Measurements from ENCODE around the gene OBSL1. TPM values are rescaled to one million over a fixed set of nuclear protein-coding genes. Genes with fewer than 3 reads are reported as not detected.

OBSL1 gene
- polyA plus RNA-seq, 3 donors: 0.09 TPM; not detected in 2

DNA sequence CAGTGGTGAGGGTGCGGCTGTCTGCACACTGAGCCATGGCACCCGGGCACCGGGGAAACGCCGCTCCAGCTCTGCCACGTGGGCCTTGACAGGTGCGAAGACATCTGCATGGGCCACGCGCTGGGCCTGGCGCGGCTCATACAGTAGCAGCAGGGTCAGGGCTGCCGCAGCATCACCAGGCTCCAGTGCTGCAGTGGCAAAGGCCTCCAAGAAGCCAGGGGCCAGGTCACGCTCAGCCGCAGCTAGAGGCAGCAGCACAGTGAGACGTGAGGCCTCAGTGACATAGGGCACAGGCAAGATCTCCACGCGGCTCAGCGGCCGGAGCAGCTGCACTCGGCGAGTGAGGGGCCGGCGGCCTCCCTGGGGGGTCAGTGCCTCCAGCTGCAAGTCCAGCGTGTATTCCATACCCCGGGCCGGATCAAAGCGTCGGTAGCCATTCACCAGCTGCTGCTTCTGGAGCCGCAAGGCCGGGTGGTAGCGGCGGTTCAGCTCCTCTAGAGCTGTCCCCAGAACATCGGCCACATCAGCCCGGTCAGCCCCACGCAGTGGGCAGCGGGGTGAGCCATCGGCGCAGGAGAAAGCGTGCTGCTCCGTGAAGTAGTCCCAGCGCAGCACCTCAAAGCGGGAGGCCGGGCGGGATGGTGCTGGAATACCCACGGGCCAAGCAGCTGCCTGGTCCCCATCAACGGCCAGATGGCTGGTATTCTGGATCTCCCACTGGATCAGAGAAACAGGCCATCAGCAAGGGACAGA lies 31.2 kb downstream of the OBSL1 start:
- H3K4me3 Mint-ChIP-seq: no peak overlapping the region
- H3K4me2 ChIP-seq (replicated peaks; ENCODE audit: extremely low read depth, low read length, poor library complexity, severe bottlenecking): no peak overlapping the region

DNA sequence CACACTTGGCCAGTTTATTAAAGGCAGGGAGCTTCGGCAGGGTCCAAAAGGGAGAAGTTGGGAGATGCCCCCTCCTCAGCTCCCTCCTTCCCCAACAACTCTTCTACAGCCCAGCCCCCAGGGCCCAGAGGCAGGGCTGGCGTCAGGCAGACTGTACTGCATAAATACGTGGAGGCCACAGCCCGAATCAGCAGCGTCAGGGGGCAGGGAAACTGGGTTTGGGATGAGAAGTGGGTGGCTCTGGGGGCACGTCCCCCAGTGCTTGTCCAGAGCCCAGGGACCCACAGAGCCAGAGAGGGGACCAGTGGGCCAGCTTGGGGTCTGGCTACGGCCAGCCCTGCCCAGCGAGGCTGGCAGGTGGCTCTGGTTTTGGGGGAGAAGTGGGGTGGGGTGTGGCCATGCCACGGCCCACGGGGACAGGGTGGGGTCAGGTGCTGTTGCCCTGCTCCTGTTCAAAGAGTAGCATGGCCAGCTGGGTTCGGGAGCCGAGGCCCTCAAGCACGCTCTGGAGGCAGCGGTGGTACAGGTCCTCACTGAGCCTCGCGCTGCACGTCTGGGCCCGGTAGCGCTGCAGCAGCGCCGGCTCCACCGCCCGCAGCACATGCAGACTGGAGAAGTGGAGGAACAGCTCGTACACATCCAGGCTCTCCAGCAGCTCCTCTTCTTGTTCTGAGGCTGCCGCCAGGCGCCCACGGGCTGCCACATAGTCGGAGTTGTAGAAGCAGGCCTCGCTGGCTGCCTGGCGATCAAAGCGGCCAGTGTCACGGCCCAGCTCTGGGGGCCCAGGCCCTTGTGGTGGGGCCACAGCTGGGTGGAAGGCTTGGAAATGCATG lies 32.2 kb downstream of the OBSL1 start:
- Mint-ChIP-seq H3K36me3 (no peaks in the 10 kb centered on the region), H3K27me3 (ENCODE audit: low read depth in 3 of 3) (peaks cover 19 to 42% (median 20%) of the 10 kb centered on the region in 3 donors), H3K9me3 (peaks cover 0 to 9% (median 2%) of the 10 kb centered on the region in 7 donors), H3K27ac (no peak overlapping the region), H3K4me3 (no peak overlapping the region), H3K4me1 (peaks cover 5% of the 10 kb centered on the region)
- H3K27me3 ChIP-seq (ENCODE audit: control insufficient read depth in 2 of 2, insufficient read depth in 2 of 2, low read length in 2 of 2): peaks cover 12 to 30% of the 10 kb centered on the region in 2 donors
- no peaks in the 10 kb centered on the region for H3K36me3 ChIP-seq (replicated peaks in 1 of 2; ENCODE audit: control insufficient read depth in 1 of 2, insufficient read depth in 2 of 2, low read length in 2 of 2)
- no peak for DNase-seq
- no peak overlapping the region for H2AFZ ChIP-seq (ENCODE audit: insufficient read depth, low read depth, low read length, poor library complexity, severe bottlenecking)
- intact Hi-C loops (cut with micrococcal nuclease): no loop called here
- H3K27ac ChIP-seq (ENCODE audit: low read depth in 1 of 2, low read length in 2 of 2): no peak overlapping the region
- H3K9ac ChIP-seq (ENCODE audit: insufficient read depth, low read length, poor library complexity, severe bottlenecking): no peak overlapping the region
- H3K4me2 ChIP-seq (replicated peaks; ENCODE audit: extremely low read depth, low read length, poor library complexity, severe bottlenecking): no peak overlapping the region
- H3K4me1 ChIP-seq (ENCODE audit: control insufficient read depth in 1 of 2, insufficient read depth in 2 of 2, low read length in 2 of 2): peaks cover 18 to 24% of the 10 kb centered on the region in 2 donors
- no peak overlapping the region for H3K4me3 ChIP-seq (replicated peaks in 1 of 3; ENCODE audit: low read depth in 2 of 3, low read length in 3 of 3)
- H3K79me2 ChIP-seq (ENCODE audit: insufficient read depth, low read length): no peaks in the 10 kb centered on the region
- TF ChIP-seq, protein P1, sequence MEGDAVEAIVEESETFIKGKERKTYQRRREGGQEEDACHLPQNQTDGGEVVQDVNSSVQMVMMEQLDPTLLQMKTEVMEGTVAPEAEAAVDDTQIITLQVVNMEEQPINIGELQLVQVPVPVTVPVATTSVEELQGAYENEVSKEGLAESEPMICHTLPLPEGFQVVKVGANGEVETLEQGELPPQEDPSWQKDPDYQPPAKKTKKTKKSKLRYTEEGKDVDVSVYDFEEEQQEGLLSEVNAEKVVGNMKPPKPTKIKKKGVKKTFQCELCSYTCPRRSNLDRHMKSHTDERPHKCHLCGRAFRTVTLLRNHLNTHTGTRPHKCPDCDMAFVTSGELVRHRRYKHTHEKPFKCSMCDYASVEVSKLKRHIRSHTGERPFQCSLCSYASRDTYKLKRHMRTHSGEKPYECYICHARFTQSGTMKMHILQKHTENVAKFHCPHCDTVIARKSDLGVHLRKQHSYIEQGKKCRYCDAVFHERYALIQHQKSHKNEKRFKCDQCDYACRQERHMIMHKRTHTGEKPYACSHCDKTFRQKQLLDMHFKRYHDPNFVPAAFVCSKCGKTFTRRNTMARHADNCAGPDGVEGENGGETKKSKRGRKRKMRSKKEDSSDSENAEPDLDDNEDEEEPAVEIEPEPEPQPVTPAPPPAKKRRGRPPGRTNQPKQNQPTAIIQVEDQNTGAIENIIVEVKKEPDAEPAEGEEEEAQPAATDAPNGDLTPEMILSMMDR (IDR thresholded peaks at IDR 0.05): no peak
- WGBS (ENCODE audit: insufficient coverage): 96% methylated on average over 29 of the region's 32 CpGs
- H4K20me1 ChIP-seq (ENCODE audit: insufficient read depth, low read length): no peaks in the 10 kb centered on the region
- H3K9me3 ChIP-seq (replicated peaks in 1 of 2; ENCODE audit: control insufficient read depth in 1 of 2, insufficient read depth in 1 of 2, low read length in 2 of 2): no peaks in the 10 kb centered on the region

More for the DNA sequence above, 31.2 kb downstream of the OBSL1 start:
- 97% methylated on average over 46 of the region's 46 CpGs for WGBS (ENCODE audit: insufficient coverage)
- Histone ChIP-seq H3K4me3 (replicated peaks in 1 of 3; ENCODE audit: low read depth in 2 of 3, low read length in 3 of 3) (no peak overlapping the region), H3K4me1 (ENCODE audit: control insufficient read depth in 1 of 2, insufficient read depth in 2 of 2, low read length in 2 of 2) (peaks cover 21 to 27% of the 10 kb centered on the region in 2 donors), H3K27me3 (ENCODE audit: control insufficient read depth in 2 of 2, insufficient read depth in 2 of 2, low read length in 2 of 2) (peaks cover 20 to 39% of the 10 kb centered on the region in 2 donors), H4K20me1 (ENCODE audit: insufficient read depth, low read length) (no peaks in the 10 kb centered on the region), H3K27ac (ENCODE audit: low read depth in 1 of 2, low read length in 2 of 2) (no peak overlapping the region), H3K9ac (ENCODE audit: insufficient read depth, low read length, poor library complexity, severe bottlenecking) (no peak overlapping the region), H3K36me3 (replicated peaks in 1 of 2; ENCODE audit: control insufficient read depth in 1 of 2, insufficient read depth in 2 of 2, low read length in 2 of 2) (no peaks in the 10 kb centered on the region), H2AFZ (ENCODE audit: insufficient read depth, low read depth, low read length, poor library complexity, severe bottlenecking) (no peak overlapping the region), H3K79me2 (ENCODE audit: insufficient read depth, low read length) (no peaks in the 10 kb centered on the region), H3K9me3 (replicated peaks in 1 of 2; ENCODE audit: control insufficient read depth in 1 of 2, insufficient read depth in 1 of 2, low read length in 2 of 2) (no peaks in the 10 kb centered on the region)
- intact Hi-C loops (cut with micrococcal nuclease): loop anchor here (2.0 to 5.0 kb wide), 4 partner anchors 38 to 153 kb away; partner anchors contain the start of gene DNPEP (in 1 of the 2)
- Mint-ChIP-seq H3K4me1 (peaks cover 9% of the 10 kb centered on the region), H3K27ac (no peak overlapping the region), H3K9me3 (peaks cover 0 to 16% (median 2%) of the 10 kb centered on the region in 7 donors), H3K36me3 (peaks cover 0 to 6% of the 10 kb centered on the region in 2 donors), H3K27me3 (ENCODE audit: low read depth in 3 of 3) (peaks cover 24 to 50% (median 27%) of the 10 kb centered on the region in 3 donors)
- TF ChIP-seq, protein P1 (IDR thresholded peaks at IDR 0.05): no peak
- no peak for DNase-seq

Measured in CD14-positive monocyte (primary cell).